Activated CD8-positive, alpha-beta memory T cell treated with anti-CD3 and anti-CD28 coated beads for 24 hours (primary cell): ENCODE results near the gene CISTR.

Source experiments
- DNase-seq: peaks from one replicate; pipeline ENCODE4 v3.0.0-alpha.2; 2020

Gene CISTR

GRCh38 chr12:53713516-53713915 lies 38.3 kb downstream of the CISTR start:
- DNase-seq, result no peak

GRCh38 chr12:53712059-53712643 lies 39.6 kb downstream of the CISTR start:
- DNase-seq, result no peak

DNA sequence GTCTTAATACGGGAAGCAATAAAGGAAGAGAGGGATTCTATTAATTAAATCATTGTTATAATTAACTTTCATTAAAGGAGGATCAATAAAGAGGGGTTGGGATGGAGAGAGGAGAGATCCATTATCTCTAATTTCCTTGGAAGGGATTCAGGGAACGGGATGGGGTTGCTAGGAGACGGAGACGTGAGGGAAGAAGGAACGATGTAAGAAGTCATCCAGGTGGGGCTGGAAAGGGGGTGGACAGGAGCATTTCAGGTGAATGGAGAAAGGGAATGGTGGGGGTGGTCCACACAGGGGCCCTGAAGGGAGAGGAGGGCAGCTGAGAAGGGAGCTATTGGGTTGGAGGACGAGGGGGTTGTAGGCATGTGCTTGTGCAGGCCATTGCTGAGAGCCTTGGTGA lies 41.7 kb downstream of the CISTR start:
- no peak for DNase-seq

DNA sequence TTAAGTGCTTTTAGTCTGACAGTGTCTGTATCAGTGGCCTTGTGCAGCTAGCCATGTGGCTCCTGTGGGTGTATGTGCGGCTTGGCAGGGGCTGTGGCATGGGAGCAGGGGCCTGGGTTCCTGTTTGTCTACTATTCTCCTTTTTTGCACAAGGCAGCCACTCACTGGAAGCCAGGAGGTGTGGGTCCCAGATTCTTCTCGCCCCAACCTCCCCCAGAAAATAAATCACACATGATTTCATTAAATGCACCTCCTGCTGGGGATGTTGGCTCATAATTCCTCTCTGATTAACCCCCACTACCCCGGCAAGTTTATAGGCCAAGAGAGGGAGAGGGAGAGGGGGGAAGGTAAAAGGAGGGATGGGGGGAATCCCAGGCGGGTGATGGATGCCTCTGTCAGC lies 42.1 kb downstream of the CISTR start:
- DNase-seq, result no peak

- DNase-seq, result no peak
Measured at GRCh38 chr12:53706080-53706479, 45.7 kb downstream of the CISTR start.

GRCh38 chr12:53703756-53704155 lies 48.0 kb downstream of the CISTR start:
- DNase-seq, result no peak

DNA sequence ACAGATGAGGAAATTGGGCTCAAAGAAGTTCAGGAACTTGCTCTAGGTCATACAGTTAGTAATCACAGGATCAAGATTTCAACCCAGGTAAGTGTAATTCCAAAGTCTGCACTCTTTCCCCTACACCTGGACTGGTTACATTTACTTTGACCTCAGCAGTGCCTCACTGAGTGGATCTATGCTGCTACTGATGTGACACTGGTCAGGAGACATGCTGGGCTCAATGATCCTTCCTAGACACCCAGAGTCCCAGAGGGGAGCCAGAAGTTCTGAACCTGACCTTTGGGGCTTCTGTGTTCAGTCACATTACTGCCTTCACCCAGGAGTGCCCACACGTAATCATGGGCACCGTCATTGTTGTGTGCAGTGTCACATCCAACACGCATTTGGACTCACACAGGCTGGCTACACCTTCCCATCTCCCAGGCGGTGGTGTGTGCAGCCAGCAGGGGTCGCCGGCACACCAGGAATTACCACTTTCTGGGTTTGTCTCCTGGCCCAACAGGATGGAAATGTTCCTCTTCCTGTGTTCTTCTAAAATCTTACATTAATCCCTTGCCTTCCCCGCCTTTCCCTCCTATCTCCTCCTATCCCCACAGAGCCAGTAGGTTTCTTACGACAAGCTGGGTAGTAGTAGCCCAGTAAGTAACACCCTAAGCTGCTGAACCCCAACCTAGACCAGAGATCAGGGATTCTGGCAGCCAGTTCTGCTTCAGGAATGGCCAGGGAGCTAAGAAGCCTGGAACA lies 50.1 kb downstream of the CISTR start:
- DNase-seq, result peak; percentile 89

- no peak for DNase-seq
Measured at GRCh38 chr12:53700567-53700966, 51.2 kb downstream of the CISTR start.

DNA sequence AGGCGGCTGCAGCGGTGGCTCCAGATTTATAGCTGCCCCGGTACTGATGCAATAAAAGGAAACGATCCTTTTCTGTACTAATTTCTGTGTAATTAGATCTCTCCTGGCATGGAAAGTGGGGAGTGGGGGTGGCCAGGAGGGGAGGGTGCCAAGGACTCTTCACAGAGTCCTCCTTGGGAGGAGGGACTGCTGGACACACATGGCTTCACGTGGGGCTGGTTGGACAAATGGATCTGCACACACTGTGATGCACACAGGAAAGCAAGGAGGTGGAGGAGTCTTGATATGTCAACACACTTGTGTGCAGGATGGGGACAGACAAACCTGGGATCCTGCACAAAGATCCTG lies 52.1 kb downstream of the CISTR start:
- DNase-seq, result no peak

DNA sequence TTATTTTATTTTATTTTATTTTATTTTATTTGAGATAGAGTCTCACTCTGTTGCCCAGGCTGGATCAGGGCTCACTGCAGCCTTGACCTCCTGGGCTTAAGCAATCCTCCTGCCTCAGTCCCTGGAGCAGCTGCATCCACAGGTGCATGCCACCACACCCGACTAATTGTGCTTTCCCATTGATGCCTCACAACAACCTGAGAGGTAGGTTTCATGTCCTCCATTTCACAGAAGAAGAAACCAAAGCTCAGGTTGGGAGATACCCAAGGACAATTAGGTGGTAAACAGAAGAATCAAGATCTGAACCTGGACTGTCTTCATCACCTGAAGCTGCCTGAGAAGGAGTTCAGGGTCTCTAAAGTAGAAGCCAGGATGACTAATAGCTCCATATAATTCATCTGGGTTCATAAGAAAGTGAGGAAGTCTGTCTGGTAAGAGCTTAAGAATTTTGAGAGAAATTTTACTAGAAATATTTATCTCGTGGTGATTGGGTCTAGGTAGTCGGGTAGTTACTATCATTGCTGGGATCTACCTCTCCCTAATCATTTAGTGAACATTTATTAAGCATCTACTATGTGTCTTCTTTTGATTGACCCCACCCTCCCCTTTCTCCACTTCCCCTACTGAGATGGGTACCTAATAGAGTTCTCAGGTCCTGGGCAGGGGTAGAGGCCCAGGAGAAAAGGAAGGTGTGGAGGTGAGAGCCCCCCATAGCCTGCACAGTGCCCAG lies 52.7 kb downstream of the CISTR start:
- DNase-seq, result no peak

- no peak for DNase-seq
Measured at GRCh38 chr12:53696655-53697331, 55.0 kb downstream of the CISTR start.
